Spleen (tissue), 7 donors: ENCODE results near the gene ARSB.

ENCODE experiments used
- CTCF ChIP-seq, 11 experiments: fragments of 200-600 bp in 7 of 11; fragments of 450-650 bp in 4 of 11; sonication (generic) in 4 of 11; IDR thresholded peaks in 8 of 11; conservative IDR thresholded peaks in 3 of 11; 1 replicate in 7 of 11; 2 replicates in 4 of 11; pipeline versions ENCODE4 v1.4.0 to v1.8.0; 2016 to 2021; ENCODE audit warnings: antibody characterized with exemption in 11 of 11, inconsistent platforms in 4 of 11, mild to moderate bottlenecking in 1 of 11
- POLR2A ChIP-seq, 3 donors: fragments of 450-650 bp; IDR thresholded peaks; one replicate each; pipeline ENCODE4 v1.5.1; 2017; ENCODE audit warnings: antibody characterized with exemption in 3 of 3, mild to moderate bottlenecking in 1 of 3
- donor health status: DM: no; HTN: no; CAD: no; lungs with moderate emphysema.
- donor health status: DM: no; HTN: no; CAD: no.
- donor health status: DM: no; HTN: no; CAD: no.

- no peak for TF ChIP-seq CTCF (IDR thresholded peaks at IDR 0.05 in 8 of 11, conservative IDR thresholded peaks at IDR 0.05 in 3 of 11)
- no peak for TF ChIP-seq POLR2A (IDR thresholded peaks at IDR 0.05)
These were observed 105.6 kb downstream of the ARSB start for GRCh38 chr5:78879516-78879915.
